NCI-H2171 treated with DMSO at 0.1 percent for 48 hours (cell line): ENCODE data around the gene GBX1.

Experiments
- DNase-seq: peaks from one replicate; lab custom pipeline; 2025; lab: John Stamatoyannopoulos, UW

The GBX1 gene

GRCh38 chr7:151193203-151193978 lies 25.9 kb upstream of the GBX1 start:
- no peak for DNase-seq

GRCh38 chr7:151192002-151192539 lies 24.6 kb upstream of the GBX1 start:
- no peak for DNase-seq

GRCh38 chr7:151191544-151191943 lies 24.1 kb upstream of the GBX1 start:
- no peak for DNase-seq

DNA sequence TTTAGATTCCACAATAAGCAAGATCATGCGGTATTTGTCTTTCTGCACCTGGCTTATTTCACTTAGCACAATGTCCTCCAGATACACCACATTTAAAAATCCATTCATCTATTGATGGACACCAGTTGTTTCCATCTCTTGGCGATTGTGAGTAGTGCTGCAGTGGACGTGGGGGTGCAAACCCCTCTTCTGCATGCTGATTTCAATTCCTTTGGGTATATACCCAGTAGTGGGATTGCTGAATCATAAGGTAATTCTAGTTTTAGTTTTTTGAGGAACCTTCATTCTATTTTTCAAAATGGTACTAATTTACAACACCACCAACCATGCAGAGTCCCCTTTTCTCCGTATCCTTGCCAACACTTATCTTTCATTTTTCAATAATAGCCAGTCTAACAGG lies 21.5 kb upstream of the GBX1 start:
- no peak for DNase-seq

DNA sequence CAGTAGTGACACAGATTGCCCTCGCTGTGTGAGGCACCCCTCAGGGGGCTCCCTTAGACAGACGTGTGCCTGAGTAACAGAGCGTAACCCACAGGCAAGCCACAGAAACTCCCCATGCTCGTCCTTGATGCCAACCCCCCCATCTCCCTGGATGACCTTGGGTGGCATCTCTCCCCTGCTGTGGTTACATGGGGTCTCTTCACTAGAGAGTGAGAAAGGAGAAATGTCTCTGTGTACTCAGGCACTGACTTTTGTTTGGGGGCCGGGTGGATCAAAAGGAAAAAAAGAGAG lies 20.7 kb upstream of the GBX1 start:
- no peak for DNase-seq

GRCh38 chr7:151187409-151188251 lies 20.1 kb upstream of the GBX1 start:
- DNase-seq, result no peak

DNA sequence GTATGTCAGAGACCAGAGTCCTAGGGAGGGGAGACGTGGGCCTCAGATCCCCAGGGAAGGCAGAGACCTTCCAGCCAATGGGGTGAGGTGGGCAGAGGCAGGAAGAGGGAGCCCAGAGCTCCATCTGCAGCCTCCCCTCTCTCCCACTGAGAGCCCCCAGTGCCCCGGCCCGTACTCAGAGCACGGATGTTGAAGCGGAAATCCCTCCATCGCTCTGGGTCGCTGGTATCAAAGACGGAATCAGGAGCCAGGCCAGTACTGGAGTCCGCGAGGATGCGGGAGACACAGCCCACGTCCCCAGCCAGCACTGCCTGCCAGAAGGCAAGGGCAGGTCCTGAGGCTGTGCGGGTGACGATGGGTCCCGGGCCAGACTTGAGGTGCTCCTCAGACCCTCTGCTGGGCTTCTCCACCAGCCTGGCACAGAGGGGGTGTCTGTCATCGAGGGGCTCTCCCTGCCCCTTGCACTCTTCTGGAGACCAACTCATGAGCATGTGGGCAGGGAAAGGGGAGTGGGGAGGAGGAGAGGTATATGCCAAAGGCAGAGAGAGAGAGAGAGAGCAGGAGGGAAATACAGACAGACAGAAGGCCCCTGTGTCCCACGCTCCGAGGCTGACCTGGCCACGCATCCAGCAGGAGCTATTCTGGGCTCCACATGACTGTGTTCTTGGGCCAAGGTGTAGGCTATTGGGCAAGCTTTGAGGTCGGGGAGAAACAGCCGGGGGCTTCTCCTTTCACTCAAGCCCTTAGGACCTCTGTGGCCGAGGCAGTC lies 19.3 kb upstream of the GBX1 start, which contains the start of gene ASB10:
Gene ASB10, minus strand, starts transcription at position 611 of the 769 bp plus-strand sequence. Its CDS starts 120 bp downstream, at position 491.
- DNase-seq, result no peak

GRCh38 chr7:151185762-151186639 lies 18.5 kb upstream of the GBX1 start:
- no peak for DNase-seq

GRCh38 chr7:151181011-151181431 lies 13.5 kb upstream of the GBX1 start:
- DNase-seq, result no peak

GRCh38 chr7:151179946-151180345 lies 12.5 kb upstream of the GBX1 start:
- no peak for DNase-seq

- DNase-seq, result peak; percentile 51
Observed at GRCh38 chr7:151179287-151179860, 11.9 kb upstream of the GBX1 start.

DNA sequence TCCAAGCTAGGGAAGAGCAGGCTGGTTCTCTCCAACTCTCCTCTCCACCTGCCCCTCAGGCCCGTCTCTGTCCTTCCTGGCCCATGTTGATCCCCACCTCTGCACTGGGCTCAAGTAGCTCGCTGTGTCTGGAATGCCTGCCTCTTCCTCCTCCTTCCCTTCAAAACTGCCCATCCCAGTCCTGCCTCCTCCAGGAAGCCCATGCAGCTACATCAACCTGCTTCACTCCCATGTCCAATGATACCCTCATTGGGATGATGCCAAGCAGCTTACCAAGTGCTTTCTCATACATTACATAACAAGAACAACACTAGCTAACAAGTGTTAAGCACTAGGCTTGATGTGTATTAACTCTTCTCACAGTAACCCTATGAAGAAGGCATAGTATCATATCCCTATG lies 11.3 kb upstream of the GBX1 start:
- DNase-seq, result no peak

DNA sequence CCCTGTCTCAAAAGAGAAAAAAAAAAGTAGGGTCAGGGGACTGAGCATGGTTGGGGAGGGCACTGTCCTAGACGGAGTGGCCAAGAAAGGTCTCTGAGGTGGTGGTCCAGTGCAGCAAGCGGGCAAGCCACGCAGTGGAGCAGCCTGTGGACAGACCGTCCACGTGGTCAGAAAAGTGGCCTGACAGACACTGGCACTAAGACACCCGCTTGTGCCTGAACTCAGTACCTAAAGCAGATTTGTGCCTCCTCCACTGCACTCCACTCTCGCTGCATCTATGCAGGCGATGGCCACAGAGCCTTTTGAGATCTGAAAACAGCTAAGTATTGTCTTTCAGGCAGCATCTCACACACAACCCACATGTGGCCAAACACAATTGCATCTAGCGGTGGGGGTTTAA lies 10.7 kb upstream of the GBX1 start:
- DNase-seq, result no peak

GRCh38 chr7:151177310-151177709 lies 9.8 kb upstream of the GBX1 start:
- DNase-seq, result no peak

- no peak for DNase-seq
Observed at GRCh38 chr7:151176401-151176800, 8.9 kb upstream of the GBX1 start.

GRCh38 chr7:151175793-151176311 lies 8.4 kb upstream of the GBX1 start:
- no peak for DNase-seq

DNA sequence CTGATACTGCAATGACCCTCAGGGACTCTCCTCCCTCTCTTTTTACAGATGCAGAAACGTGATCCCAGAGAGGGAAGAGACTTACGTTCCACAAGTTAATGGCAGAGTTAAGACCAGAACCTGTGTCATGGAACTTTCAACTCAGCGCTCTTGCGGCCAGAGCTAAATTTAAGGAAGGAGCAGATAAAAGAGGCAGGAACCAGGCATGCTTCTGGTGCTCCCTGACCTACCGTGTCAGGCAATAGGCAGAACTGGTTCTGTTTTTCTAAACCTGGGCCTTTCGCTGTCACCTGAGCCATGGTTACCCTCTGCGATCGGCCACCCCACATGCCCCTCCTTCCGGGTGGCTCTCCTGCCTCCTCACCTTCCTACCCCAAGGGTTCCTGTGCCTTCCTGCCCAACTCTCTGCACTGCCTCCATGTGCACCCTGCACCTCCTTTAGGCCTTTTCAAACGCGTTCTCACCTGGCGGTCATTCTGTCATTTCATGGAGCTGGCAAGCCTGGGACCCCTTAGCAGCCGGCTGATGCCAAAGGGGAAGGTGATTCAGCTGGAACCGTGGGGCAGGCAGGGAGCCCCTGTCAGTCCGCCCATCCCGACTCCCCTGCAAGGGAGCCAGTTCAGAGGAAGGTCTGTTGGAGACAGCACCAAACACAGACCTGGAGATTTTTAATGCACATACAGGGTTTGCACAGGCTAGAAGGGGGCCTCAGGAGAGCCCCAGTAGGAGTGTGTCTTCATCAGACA lies 7.7 kb upstream of the GBX1 start:
- no peak for DNase-seq

DNA sequence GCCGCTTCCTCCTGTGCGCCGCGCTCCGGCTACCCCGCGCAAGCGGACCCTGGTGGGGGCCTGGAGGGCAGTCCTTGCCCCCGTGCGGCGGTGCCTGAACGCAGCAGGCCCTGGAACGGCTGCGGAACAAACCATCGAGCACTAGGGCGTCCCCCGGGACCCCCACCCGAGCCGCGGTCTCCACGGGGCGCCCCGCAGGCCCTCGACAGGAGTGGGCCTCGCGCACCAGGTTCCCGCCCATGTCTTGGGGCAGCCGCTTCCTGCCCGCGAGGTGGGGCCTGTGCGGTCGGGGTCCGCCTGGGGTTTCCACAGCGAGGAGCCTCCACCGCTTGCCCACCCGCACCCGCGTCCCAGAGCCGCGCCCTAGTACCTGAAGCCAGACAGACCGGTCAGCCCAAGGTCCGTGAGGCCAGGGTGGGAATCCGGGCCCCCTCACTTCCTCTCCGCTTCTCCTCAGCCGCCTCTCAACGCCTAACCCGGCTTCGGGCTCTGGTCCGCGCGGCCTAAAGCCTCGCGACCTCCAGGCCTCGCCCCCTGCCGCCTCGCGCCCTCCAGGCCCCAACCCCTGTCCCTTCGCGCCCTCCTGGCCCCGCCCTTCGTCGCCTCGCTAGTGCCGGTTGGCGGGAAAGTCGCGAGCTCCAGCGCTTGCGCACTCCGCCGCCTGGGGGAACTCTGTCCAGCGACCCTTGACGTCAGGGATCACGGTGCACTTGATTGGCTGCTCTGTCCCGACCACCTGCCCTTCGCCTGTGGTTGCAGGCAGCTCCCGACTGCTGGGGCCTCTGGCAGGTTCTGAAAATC lies 7.0 kb upstream of the GBX1 start:
- no peak for DNase-seq
